Esophagus squamous epithelium (tissue), 5 donors: ENCODE results near the gene CATSPER3. TPM values are rescaled to one million over a fixed set of nuclear protein-coding genes. Genes with fewer than 3 reads are reported as not detected.
"Not testable (repeated sequence)": the region's sequence is repeated elsewhere in the genome, so short reads cannot be mapped to it uniquely, and the experiment has no call there.

Experiments used
- DNase-seq: peaks from one replicate; lab custom pipeline; 2025; lab: John Stamatoyannopoulos, UW
- H3K27ac ChIP-seq, 4 donors: fragments of 200-600 bp; sonication (generic); one replicate each; pipeline ENCODE4 v1.5.1; 2016 to 2019; ENCODE audit warnings: mild to moderate bottlenecking in 1 of 4
- H3K27me3 ChIP-seq, 4 donors: fragments of 200-600 bp; sonication (generic); 1 replicate in 3 of 4; 2 replicates in 1 of 4; pipeline versions ENCODE4 v1.5.1 to v1.6.0; 2017 to 2021; ENCODE audit warnings: antibody characterized with exemption in 1 of 4
- H3K36me3 ChIP-seq, 3 donors: fragments of 200-600 bp; sonication (generic); one replicate each; pipeline ENCODE4 v1.5.1; 2016 to 2019
- H3K4me1 ChIP-seq, 3 donors: fragments of 200-600 bp; sonication (generic); one replicate each; pipeline ENCODE4 v1.5.1; 2017 to 2019
- H3K4me3 ChIP-seq, 4 donors: fragments of 200-600 bp; sonication (generic); 1 replicate in 3 of 4; 2 replicates in 1 of 4; pipeline ENCODE4 v1.5.1; 2016 to 2019; ENCODE audit warnings: mild to moderate bottlenecking in 2 of 4, moderate library complexity in 1 of 4
- H3K9me3 ChIP-seq, 3 donors: fragments of 200-600 bp; sonication (generic); one replicate each; pipeline ENCODE4 v1.5.1; 2016 to 2019
- POLR2A ChIP-seq, 4 donors: fragments of 450-650 bp; IDR thresholded peaks; one replicate each; pipeline ENCODE4 v1.6.1; 2017; ENCODE audit warnings: antibody characterized with exemption in 4 of 4, mild to moderate bottlenecking in 4 of 4, moderate library complexity in 3 of 4
- WGBS, 2 donors: methylation state at CpG; one replicate each; pipeline ENCODE4 v1.1.5; 2018; 5-methylcytosine and 5-hydroxymethylcytosine counted together
- intact Hi-C: fragments of 100-400 bp; cut with DNase I; formaldehyde crosslinking; loops from one replicate; pipeline ENCODE4 v1.15.0; 2022
- total RNA-seq, 4 donors: library from RNA; depleted of rRNA; stranded (reverse); fragments of >200 nt; gene quantifications; one replicate each; pipeline ENCODE4 v1.1.0, GENCODE V29; 2016
- TF ChIP-seq, protein P1 (sequence below), 6 experiments: fragments of 450-650 bp in 4 of 6; fragments of 200-600 bp in 2 of 6; sonication (generic) in 2 of 6; IDR thresholded peaks; one replicate each; pipeline ENCODE4 v1.5.1; 2016 to 2019; ENCODE audit warnings: antibody characterized with exemption in 6 of 6, mild to moderate bottlenecking in 4 of 6, moderate library complexity in 4 of 6
- donor health status: DM: yes; HTN: yes; CAD: no.

The CATSPER3 gene
- total RNA-seq, 4 donors from 2014 or later: 0.23 to 0.76 TPM; not detected in 2

DNA sequence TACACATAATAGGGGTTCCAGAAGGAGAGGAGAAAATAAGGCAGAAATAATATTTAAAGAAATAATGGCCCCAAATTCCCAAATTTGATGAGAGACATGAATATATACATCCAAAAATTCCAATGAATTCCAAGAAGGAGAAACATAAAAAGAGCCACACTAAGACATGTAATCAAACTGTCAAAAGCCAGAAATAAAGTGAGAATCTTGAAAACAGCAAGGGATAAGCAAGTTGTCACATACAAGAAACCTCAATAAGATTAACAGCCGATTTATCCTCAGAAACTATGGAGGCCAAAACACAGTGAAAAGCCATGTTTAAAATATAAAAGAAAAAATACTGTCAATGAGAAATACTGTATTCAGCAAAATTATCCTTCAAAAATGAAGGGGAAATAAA is 14.5 kb downstream of the CATSPER3 start:
- Histone ChIP-seq H3K27me3 (no peaks in the 10 kb centered on the region), H3K4me3 (no peak overlapping the region), H3K4me1 (no peaks in the 10 kb centered on the region), H3K36me3 (no peaks in the 10 kb centered on the region), H3K27ac (no peak overlapping the region), H3K9me3 (peaks cover 0 to 31% (median 19%) of the 10 kb centered on the region in 3 donors)
- TF ChIP-seq, protein P1, sequence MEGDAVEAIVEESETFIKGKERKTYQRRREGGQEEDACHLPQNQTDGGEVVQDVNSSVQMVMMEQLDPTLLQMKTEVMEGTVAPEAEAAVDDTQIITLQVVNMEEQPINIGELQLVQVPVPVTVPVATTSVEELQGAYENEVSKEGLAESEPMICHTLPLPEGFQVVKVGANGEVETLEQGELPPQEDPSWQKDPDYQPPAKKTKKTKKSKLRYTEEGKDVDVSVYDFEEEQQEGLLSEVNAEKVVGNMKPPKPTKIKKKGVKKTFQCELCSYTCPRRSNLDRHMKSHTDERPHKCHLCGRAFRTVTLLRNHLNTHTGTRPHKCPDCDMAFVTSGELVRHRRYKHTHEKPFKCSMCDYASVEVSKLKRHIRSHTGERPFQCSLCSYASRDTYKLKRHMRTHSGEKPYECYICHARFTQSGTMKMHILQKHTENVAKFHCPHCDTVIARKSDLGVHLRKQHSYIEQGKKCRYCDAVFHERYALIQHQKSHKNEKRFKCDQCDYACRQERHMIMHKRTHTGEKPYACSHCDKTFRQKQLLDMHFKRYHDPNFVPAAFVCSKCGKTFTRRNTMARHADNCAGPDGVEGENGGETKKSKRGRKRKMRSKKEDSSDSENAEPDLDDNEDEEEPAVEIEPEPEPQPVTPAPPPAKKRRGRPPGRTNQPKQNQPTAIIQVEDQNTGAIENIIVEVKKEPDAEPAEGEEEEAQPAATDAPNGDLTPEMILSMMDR (IDR thresholded peaks at IDR 0.05): no peak
- TF ChIP-seq POLR2A (IDR thresholded peaks at IDR 0.05): no peak
- intact Hi-C loops: no loop called here
- DNase-seq: no peak
- 89 to 94% methylated on average over 1 of the region's 1 CpG for WGBS, 2 donors

DNA sequence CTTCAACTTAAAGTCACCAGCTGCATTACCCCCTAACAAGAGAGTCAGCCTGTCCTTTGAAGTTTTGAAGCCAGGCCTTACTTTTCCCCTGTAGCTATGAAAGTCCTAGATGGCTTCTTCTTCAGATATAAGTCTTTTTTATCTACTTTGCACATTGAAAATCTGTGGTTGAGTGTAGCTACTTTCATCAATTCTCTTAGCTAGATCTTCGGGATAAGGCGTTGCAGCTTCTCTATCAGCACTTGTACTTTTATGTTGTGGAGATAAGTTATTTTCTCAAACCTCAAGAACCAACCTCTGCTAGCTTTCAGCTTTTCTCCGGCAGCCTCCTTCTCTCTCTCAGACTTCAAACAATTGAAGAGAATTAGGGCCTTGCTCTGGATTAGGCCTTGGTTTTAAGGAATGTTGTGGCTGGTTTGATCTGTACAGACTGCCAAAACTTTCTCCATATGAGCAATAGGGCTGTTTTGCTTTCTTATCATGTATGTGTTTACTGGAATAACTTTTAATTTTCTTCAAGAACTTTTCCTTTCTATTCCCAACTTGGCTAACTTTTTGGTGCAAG is 21.6 kb downstream of the CATSPER3 start:
- no peaks in the 10 kb centered on the region for H3K9me3 ChIP-seq
- DNase-seq: no peak

DNA sequence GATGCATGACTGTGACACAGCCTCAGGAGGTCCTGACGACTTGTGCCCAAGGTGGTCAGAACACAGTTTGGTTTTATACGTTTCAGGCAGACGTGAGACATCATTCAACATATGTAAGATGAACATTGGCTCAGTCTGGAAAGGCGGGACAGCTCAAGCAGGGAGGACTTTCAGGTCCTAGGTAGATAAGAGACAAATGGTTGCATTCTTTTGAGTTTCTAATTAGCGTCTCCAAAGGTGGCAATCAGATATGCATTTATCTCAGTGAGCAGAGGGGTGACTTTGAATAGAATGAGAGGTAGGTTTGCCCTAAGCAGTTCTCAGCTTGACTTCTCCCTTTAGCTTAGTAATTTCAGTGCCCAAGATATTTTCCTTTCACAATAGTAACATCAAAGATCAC is 22.5 kb downstream of the CATSPER3 start:
- DNase-seq, H3K9me3 ChIP-seq, H3K27ac ChIP-seq, intact Hi-C loops, H3K4me3 ChIP-seq, H3K27me3 ChIP-seq, H3K4me1 ChIP-seq, H3K36me3 ChIP-seq: not testable (repeated sequence)
- 82 to 87% methylated on average over 5 of the region's 5 CpGs for WGBS, 2 donors

More for the DNA sequence above, 21.6 kb downstream of the CATSPER3 start:
- intact Hi-C loops: no loop called here
- no peak overlapping the region for H3K4me3 ChIP-seq
- H3K36me3 ChIP-seq: no peaks in the 10 kb centered on the region
- H3K4me1 ChIP-seq: no peaks in the 10 kb centered on the region
- no peaks in the 10 kb centered on the region for H3K27me3 ChIP-seq
- WGBS, 2 donors: 80 to 86% methylated on average over 3 of the region's 3 CpGs
- no peak for TF ChIP-seq POLR2A (IDR thresholded peaks at IDR 0.05)
- TF ChIP-seq, protein P1 (IDR thresholded peaks at IDR 0.05): no peak
- H3K27ac ChIP-seq: no peak overlapping the region

DNA sequence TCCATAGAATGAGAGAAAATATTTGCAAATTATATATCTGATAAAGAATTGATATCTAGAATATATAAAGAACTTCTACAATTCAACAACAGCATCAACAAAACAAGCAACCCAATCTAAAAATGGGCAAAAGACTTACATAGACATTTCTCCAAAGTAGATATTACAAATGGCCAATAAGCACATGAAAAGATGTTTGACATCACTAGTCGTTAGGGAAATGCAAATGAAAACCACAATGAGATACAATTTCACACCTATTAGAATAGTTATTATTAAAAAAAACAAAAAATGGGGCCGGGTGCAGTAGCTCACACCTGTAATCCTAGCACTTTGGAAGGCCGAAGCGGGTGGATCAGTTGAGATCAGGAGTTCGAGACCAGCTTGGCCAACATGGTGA is 24.4 kb downstream of the CATSPER3 start:
- Histone ChIP-seq H3K9me3 (no peaks in the 10 kb centered on the region), H3K4me3 (no peak overlapping the region), H3K27ac (no peak overlapping the region), H3K4me1 (no peaks in the 10 kb centered on the region), H3K27me3 (no peaks in the 10 kb centered on the region), H3K36me3 (no peaks in the 10 kb centered on the region)
- TF ChIP-seq, protein P1 (IDR thresholded peaks at IDR 0.05): no peak
- TF ChIP-seq POLR2A (IDR thresholded peaks at IDR 0.05): no peak
- intact Hi-C loops: no loop called here
- WGBS, 2 donors: 89 to 90% methylated on average over 5 of the region's 5 CpGs
- DNase-seq: no peak

DNA sequence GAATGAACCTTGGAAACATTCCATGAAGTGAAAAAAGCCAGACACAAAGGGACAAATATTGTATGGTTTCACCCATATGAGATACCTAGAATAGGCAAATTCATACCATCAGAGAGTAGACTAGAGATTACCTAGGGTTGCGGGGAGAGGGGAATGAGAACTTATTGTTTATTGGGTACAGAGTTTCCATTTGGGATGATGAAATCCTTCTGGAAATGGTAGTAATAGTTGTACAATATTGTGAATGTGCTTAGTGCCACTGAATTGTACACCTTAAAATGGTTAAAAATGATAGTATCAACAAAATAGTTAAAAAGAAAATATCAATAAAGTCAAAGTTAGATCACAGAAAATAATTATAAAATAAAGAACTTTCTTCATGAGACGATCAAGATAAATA is 25.5 kb downstream of the CATSPER3 start:
- intact Hi-C loops: no loop called here
- no peak for DNase-seq
- H3K36me3 ChIP-seq: no peaks in the 10 kb centered on the region
- TF ChIP-seq, protein P1 (IDR thresholded peaks at IDR 0.05): no peak
- TF ChIP-seq POLR2A (IDR thresholded peaks at IDR 0.05): no peak
- no peak overlapping the region for H3K4me3 ChIP-seq
- WGBS, 2 donors: 89 to 92% methylated on average over 2 of the region's 2 CpGs
- H3K4me1 ChIP-seq: no peaks in the 10 kb centered on the region
- H3K27me3 ChIP-seq: no peaks in the 10 kb centered on the region
- H3K9me3 ChIP-seq: no peaks in the 10 kb centered on the region
- no peak overlapping the region for H3K27ac ChIP-seq
